OCI-LY1 (cell line): Measurements from ENCODE around the gene ASB16.

Source experiments
- H2AFZ ChIP-seq: fragments of 200-600 bp; sonication (generic), shearing (Covaris generic); 2 replicates; pipeline ENCODE4 v1.6.0; 2014; ENCODE audit warnings: antibody characterized with exemption, mild to moderate bottlenecking, low read length
- H3F3A ChIP-seq: fragments of 200-600 bp; sonication (generic), shearing (Covaris generic); 2 replicates; pipeline ENCODE4 v1.6.0; 2014; ENCODE audit warnings: mild to moderate bottlenecking, antibody characterized with exemption, low read length, moderate library complexity; ENCODE audit not compliant: insufficient read depth
- H3K27ac ChIP-seq: fragments of 200-600 bp; sonication (generic); 2 replicates; pipeline ENCODE4 v1.5.1; 2014; ENCODE audit warnings: low read length, mixed run types, mild to moderate bottlenecking, low read depth; ENCODE audit not compliant: poor library complexity, severe bottlenecking
- H3K27me3 ChIP-seq: fragments of 200-600 bp; sonication (generic); 2 replicates; pipeline ENCODE4 v1.6.0; 2014; ENCODE audit warnings: antibody characterized with exemption, mild to moderate bottlenecking, low read length, moderate library complexity; ENCODE audit not compliant: insufficient read depth
- H3K36me3 ChIP-seq: fragments of 200-600 bp; sonication (generic); 2 replicates; pipeline ENCODE4 v1.6.1; 2014; ENCODE audit warnings: mild to moderate bottlenecking, antibody characterized with exemption, low read length, moderate library complexity, mixed read lengths; ENCODE audit not compliant: insufficient read depth
- H3K4me1 ChIP-seq: fragments of 200-600 bp; sonication (generic); 2 replicates; pipeline ENCODE4 v1.5.1; 2014; ENCODE audit warnings: mild to moderate bottlenecking, low read length, moderate library complexity; ENCODE audit not compliant: insufficient read depth, severe bottlenecking
- H3K4me2 ChIP-seq: fragments of 200-600 bp; sonication (generic), shearing (Covaris generic); 2 replicates; pipeline ENCODE4 v1.6.1; 2014; ENCODE audit warnings: low read length
- H3K4me3 ChIP-seq: fragments of 200-600 bp; sonication (generic); 2 replicates; pipeline ENCODE4 v1.5.1; 2014; ENCODE audit warnings: low read length, low read depth, mild to moderate bottlenecking, mixed read lengths; ENCODE audit not compliant: poor library complexity, severe bottlenecking
- H3K79me2 ChIP-seq: fragments of 200-600 bp; shearing (Covaris generic); 2 replicates; pipeline ENCODE4 v1.6.1; 2016; ENCODE audit warnings: mixed run types, low read length, mixed read lengths; ENCODE audit not compliant: insufficient read depth
- H3K9ac ChIP-seq: fragments of 200-600 bp; sonication (generic), shearing (Covaris generic); 2 replicates; pipeline ENCODE4 v1.6.1; 2014; ENCODE audit warnings: mild to moderate bottlenecking, low read length, mixed read lengths
- H3K9me2 ChIP-seq: fragments of 200-600 bp; sonication (generic), shearing (Covaris generic); 2 replicates; pipeline ENCODE4 v1.6.1; 2014; ENCODE audit warnings: low read depth, mild to moderate bottlenecking, low read length, mixed read lengths
- H3K9me3 ChIP-seq: fragments of 200-600 bp; shearing (Covaris generic); 2 replicates; pipeline ENCODE4 v1.6.1; 2014; ENCODE audit warnings: low read length, mixed read lengths
- H4K20me1 ChIP-seq: fragments of 200-600 bp; sonication (generic), shearing (Covaris generic); 2 replicates; pipeline ENCODE4 v1.6.0; 2016; ENCODE audit warnings: mild to moderate bottlenecking, low read length; ENCODE audit not compliant: insufficient read depth
- EZH2 ChIP-seq: fragments of 200-600 bp; sonication (generic), shearing (Covaris generic); IDR thresholded peaks from 2 replicates; pipeline ENCODE4 v1.8.0; 2017; ENCODE audit warnings: borderline replicate concordance, mixed run types, mild to moderate bottlenecking, antibody characterized with exemption, low read length, moderate library complexity, mixed read lengths
- TF ChIP-seq, protein P1 (sequence below): fragments of 200-600 bp; sonication (generic), shearing (Covaris generic); IDR thresholded peaks from 2 replicates; pipeline ENCODE4 v1.5.1; 2017; ENCODE audit warnings: mild to moderate bottlenecking, antibody characterized with exemption, low read length, moderate library complexity, mixed read lengths

Gene ASB16

DNA sequence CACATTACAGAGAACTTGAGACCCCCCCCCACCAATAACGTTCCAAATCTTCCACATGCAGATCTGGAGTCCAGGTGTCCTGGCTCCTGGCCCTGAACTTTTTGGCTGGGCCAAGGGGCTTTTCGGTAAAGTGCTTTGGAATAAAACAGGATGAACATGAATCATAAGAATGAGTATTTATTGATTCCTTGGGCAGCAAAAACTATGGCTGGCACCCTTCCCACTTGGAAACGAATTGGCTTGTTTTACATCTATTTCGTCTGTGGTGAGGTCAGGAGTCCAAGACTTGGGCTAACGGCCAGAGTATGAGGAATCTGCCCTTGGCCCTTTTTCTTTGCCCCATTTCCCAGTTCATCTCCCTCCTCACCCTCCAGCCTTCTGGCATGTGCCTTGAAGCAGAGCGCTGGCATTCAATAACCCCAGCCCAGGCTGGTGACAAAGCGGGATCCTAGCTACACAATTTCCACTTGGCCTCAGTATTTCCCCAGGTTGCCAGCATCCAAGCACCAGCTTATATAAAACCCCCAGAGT, 53.1 kb downstream of the ASB16 start:
- Histone ChIP-seq H3K4me1 (peaks cover 11% of the 10 kb centered on the region), H3K9ac (no peak overlapping the region), H3K4me3 (no peak overlapping the region), H4K20me1 (no peaks in the 10 kb centered on the region), H3K9me2 (no peaks in the 10 kb centered on the region), H3K27me3 (no peaks in the 10 kb centered on the region), H3K27ac (no peak overlapping the region), H3K79me2 (no peaks in the 10 kb centered on the region), H3K4me2 (no peak overlapping the region), H3K36me3 (no peaks in the 10 kb centered on the region; the same call in 1 of the 2 replicates), H3K9me3 (no peaks in the 10 kb centered on the region), H3F3A (no peaks in the 10 kb centered on the region), H2AFZ (no peak overlapping the region)
- TF ChIP-seq, protein P1, sequence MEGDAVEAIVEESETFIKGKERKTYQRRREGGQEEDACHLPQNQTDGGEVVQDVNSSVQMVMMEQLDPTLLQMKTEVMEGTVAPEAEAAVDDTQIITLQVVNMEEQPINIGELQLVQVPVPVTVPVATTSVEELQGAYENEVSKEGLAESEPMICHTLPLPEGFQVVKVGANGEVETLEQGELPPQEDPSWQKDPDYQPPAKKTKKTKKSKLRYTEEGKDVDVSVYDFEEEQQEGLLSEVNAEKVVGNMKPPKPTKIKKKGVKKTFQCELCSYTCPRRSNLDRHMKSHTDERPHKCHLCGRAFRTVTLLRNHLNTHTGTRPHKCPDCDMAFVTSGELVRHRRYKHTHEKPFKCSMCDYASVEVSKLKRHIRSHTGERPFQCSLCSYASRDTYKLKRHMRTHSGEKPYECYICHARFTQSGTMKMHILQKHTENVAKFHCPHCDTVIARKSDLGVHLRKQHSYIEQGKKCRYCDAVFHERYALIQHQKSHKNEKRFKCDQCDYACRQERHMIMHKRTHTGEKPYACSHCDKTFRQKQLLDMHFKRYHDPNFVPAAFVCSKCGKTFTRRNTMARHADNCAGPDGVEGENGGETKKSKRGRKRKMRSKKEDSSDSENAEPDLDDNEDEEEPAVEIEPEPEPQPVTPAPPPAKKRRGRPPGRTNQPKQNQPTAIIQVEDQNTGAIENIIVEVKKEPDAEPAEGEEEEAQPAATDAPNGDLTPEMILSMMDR, result no peak
- TF ChIP-seq EZH2, result no peak
